Sigmoid colon (tissue), 7 donors: Measurements from ENCODE around the gene MTG2. TPM values are rescaled to one million over a fixed set of nuclear protein-coding genes. Genes with fewer than 3 reads are reported as not detected.

ENCODE experiments used
- DNase-seq: peaks from one replicate; pipeline ENCODE4 v3.0.0-alpha.2; 2019
- H3K27ac ChIP-seq, 4 donors: fragments of 200-600 bp; sonication (generic); one replicate each; pipeline ENCODE4 v1.5.1; 2016 to 2019; ENCODE audit warnings: mild to moderate bottlenecking in 1 of 4
- H3K27me3 ChIP-seq, 3 donors: fragments of 200-600 bp; sonication (generic); one replicate each; pipeline ENCODE4 v1.5.1; 2019; ENCODE audit warnings: mild to moderate bottlenecking in 1 of 3
- H3K36me3 ChIP-seq, 4 donors: fragments of 200-600 bp; sonication (generic); one replicate each; pipeline ENCODE4 v1.5.1; 2016 to 2019
- H3K4me1 ChIP-seq, 4 donors: fragments of 200-600 bp; sonication (generic); one replicate each; pipeline ENCODE4 v1.5.1; 2017 to 2019
- H3K4me3 ChIP-seq, 4 donors: fragments of 200-600 bp; sonication (generic); one replicate each; pipeline ENCODE4 v1.5.1; 2017 to 2019; ENCODE audit warnings: mild to moderate bottlenecking in 2 of 4, moderate library complexity in 1 of 4
- H3K9me3 ChIP-seq, 4 donors: fragments of 200-600 bp in 3 of 4; sonication (generic) in 3 of 4; one replicate each; pipeline versions ENCODE4 v1.5.1 to v1.6.1; 2013 to 2019
- EP300 ChIP-seq, 4 donors: sonication (generic); formaldehyde crosslinking; IDR thresholded peaks; one replicate each; pipeline ENCODE4 v1.6.1; 2017; ENCODE audit warnings: antibody characterized with exemption in 4 of 4
- POLR2A ChIP-seq, 2 donors: fragments of 450-650 bp; IDR thresholded peaks; one replicate each; pipeline ENCODE4 v1.6.1; 2016; ENCODE audit warnings: antibody characterized with exemption in 2 of 2, mild to moderate bottlenecking in 2 of 2, moderate library complexity in 2 of 2
- POLR2AphosphoS5 ChIP-seq, 4 donors: sonication (generic); formaldehyde crosslinking; IDR thresholded peaks; one replicate each; pipeline ENCODE4 v1.6.1; 2017; ENCODE audit warnings: antibody characterized with exemption in 4 of 4
- WGBS, 2 donors: extraction: QIAGEN DNeasy Blood & Tissue Kit; methylation state at CpG; one replicate each; pipeline ENCODE4 v1.1.7; 2013; 5-methylcytosine and 5-hydroxymethylcytosine counted together
- intact Hi-C: fragments of 100-400 bp; cut with DNase I; formaldehyde crosslinking; loops from one replicate; pipeline ENCODE4 v1.15.1; 2023
- polyA plus RNA-seq, 3 donors: library from polyadenylated mRNA; stranded (reverse); fragments of 200-250 nt; gene quantifications; one replicate each; pipeline ENCODE4 v1.2.3, GENCODE V29; 2013
- total RNA-seq, 4 donors: library from RNA; depleted of rRNA; stranded (reverse); fragments of >200 nt; gene quantifications; one replicate each; pipeline ENCODE4 v1.1.0, GENCODE V29; 2016
- TF ChIP-seq, protein P1 (sequence below), 4 experiments: fragments of 450-650 bp in 3 of 4; fragments of 200-600 bp in 1 of 4; IDR thresholded peaks; one replicate each; pipeline ENCODE4 v1.5.1; 2016 to 2019; ENCODE audit warnings: antibody characterized with exemption in 4 of 4, mild to moderate bottlenecking in 3 of 4, moderate library complexity in 2 of 4
- donor health status: healthy with polysubstance abuse.
- donor health status: Bipolar disorder and iron deficiency.
- donor health status: healthy.

Gene MTG2
- total and polyA plus RNA-seq, 7 donors = 13.3 to 32.3 (median 23.9) TPM

- H3K27ac ChIP-seq = no peak overlapping the region
- no peak overlapping the region for H3K4me3 ChIP-seq
- no peaks in the 10 kb centered on the region for H3K9me3 ChIP-seq
- no peak for DNase-seq
- TF ChIP-seq POLR2A (IDR thresholded peaks at IDR 0.05) = no peak
- no peak for TF ChIP-seq POLR2AphosphoS5 (IDR thresholded peaks at IDR 0.05)
- TF ChIP-seq EP300 (IDR thresholded peaks at IDR 0.05) = no peak
- WGBS, 2 donors = 93 to 94% methylated on average over 29 of the region's 29 CpGs
- intact Hi-C loops = no loop called here
- no peaks in the 10 kb centered on the region for H3K27me3 ChIP-seq
- H3K4me1 ChIP-seq = no peaks in the 10 kb centered on the region
- peaks cover 10 to 75% (median 16%) of the 10 kb centered on the region in 4 donors for H3K36me3 ChIP-seq
Observed at GRCh38 chr20:62193079-62194025, 10.5 kb downstream of the MTG2 start.

DNA sequence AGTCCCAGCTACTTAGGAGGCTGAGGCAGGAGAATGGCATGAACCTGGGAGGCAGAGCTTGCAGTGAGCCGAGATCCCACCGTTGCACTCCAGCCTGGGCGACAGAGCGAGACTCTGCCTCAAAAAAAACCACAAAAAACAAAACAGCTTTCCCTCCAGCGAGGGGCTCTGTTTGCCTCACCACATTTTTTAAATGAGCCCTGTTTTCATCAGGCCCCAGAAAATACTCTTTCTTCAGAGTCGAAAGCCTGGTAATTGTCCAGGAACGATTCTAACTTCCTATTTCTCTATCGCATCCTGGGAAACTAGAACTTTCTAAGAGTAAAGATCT lies 12.2 kb downstream of the MTG2 start:
- Histone ChIP-seq H3K36me3 (peaks cover 18 to 77% (median 27%) of the 10 kb centered on the region in 4 donors), H3K27me3 (no peaks in the 10 kb centered on the region), H3K27ac (no peak overlapping the region), H3K4me3 (no peak overlapping the region), H3K4me1 (no peaks in the 10 kb centered on the region), H3K9me3 (no peaks in the 10 kb centered on the region)
- 59 to 88% methylated on average over 8 of the region's 8 CpGs for WGBS, 2 donors
- TF ChIP-seq EP300 (IDR thresholded peaks at IDR 0.05) = no peak
- no peak for DNase-seq
- intact Hi-C loops = no loop called here

- intact Hi-C loops = no loop called here
Observed at GRCh38 chr20:62195736-62196135, 12.9 kb downstream of the MTG2 start.

DNA sequence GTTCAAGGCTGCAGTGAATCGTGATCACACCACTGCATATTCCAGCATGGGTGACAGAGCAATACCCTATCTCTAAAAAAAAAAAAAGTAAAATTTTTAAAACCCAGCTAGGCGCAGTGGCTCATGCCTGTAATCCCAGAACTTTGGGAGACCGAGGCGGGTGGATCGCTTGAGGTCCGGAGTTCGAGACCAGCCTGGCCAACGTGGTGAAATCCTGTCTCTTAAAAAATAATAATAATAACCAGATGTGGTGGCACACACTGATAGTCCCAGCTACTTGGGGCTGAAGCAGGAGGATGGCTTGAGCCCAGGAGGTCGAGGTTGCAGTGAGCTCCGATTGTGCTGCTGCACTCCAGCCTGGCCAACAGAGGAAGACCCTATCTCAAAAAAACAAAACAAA lies 13.5 kb downstream of the MTG2 start:
- Histone ChIP-seq H3K27me3 (no peaks in the 10 kb centered on the region), H3K27ac (no peak overlapping the region), H3K4me1 (no peaks in the 10 kb centered on the region), H3K4me3 (no peak overlapping the region), H3K9me3 (no peaks in the 10 kb centered on the region), H3K36me3 (peaks cover 24 to 82% (median 38%) of the 10 kb centered on the region in 4 donors)
- intact Hi-C loops = no loop called here
- DNase-seq = no peak
- TF ChIP-seq, protein P1, sequence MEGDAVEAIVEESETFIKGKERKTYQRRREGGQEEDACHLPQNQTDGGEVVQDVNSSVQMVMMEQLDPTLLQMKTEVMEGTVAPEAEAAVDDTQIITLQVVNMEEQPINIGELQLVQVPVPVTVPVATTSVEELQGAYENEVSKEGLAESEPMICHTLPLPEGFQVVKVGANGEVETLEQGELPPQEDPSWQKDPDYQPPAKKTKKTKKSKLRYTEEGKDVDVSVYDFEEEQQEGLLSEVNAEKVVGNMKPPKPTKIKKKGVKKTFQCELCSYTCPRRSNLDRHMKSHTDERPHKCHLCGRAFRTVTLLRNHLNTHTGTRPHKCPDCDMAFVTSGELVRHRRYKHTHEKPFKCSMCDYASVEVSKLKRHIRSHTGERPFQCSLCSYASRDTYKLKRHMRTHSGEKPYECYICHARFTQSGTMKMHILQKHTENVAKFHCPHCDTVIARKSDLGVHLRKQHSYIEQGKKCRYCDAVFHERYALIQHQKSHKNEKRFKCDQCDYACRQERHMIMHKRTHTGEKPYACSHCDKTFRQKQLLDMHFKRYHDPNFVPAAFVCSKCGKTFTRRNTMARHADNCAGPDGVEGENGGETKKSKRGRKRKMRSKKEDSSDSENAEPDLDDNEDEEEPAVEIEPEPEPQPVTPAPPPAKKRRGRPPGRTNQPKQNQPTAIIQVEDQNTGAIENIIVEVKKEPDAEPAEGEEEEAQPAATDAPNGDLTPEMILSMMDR (IDR thresholded peaks at IDR 0.05) = no peak
- no peak for TF ChIP-seq POLR2A (IDR thresholded peaks at IDR 0.05)
- TF ChIP-seq POLR2AphosphoS5 (IDR thresholded peaks at IDR 0.05) = no peak
- no peak for TF ChIP-seq EP300 (IDR thresholded peaks at IDR 0.05)
- WGBS, 2 donors = 96% methylated on average over 10 of the region's 10 CpGs

More at GRCh38 chr20:62195736-62196135, 12.9 kb downstream of the MTG2 start:
- Histone ChIP-seq H3K27me3 (no peaks in the 10 kb centered on the region), H3K27ac (no peak overlapping the region), H3K36me3 (peaks cover 24 to 77% (median 33%) of the 10 kb centered on the region in 4 donors), H3K4me3 (no peak overlapping the region), H3K9me3 (no peaks in the 10 kb centered on the region), H3K4me1 (no peaks in the 10 kb centered on the region)
- 96 to 97% methylated on average over 10 of the region's 10 CpGs for WGBS, 2 donors
- no peak for DNase-seq
- TF ChIP-seq POLR2A (IDR thresholded peaks at IDR 0.05) = no peak
- no peak for TF ChIP-seq POLR2AphosphoS5 (IDR thresholded peaks at IDR 0.05)
- TF ChIP-seq EP300 (IDR thresholded peaks at IDR 0.05) = no peak
- TF ChIP-seq, protein P1 (IDR thresholded peaks at IDR 0.05) = no peak

- Histone ChIP-seq H3K4me1 (no peaks in the 10 kb centered on the region), H3K27me3 (no peaks in the 10 kb centered on the region), H3K27ac (no peak overlapping the region), H3K9me3 (no peaks in the 10 kb centered on the region), H3K36me3 (peaks cover 24 to 92% (median 42%) of the 10 kb centered on the region in 4 donors), H3K4me3 (no peak overlapping the region)
- intact Hi-C loops = no loop called here
- no peak for DNase-seq
- TF ChIP-seq EP300 (IDR thresholded peaks at IDR 0.05) (no peak), POLR2AphosphoS5 (IDR thresholded peaks at IDR 0.05) (no peak), POLR2A (IDR thresholded peaks at IDR 0.05) (no peak)
- TF ChIP-seq, protein P1 (IDR thresholded peaks at IDR 0.05) = no peak
- WGBS, 2 donors = 87 to 92% methylated on average over 9 of the region's 9 CpGs
Observed at GRCh38 chr20:62197311-62197710, 14.5 kb downstream of the MTG2 start.
